Progenitor cell of endocrine pancreas (in vitro differentiated cells): ENCODE results near the gene RAB21. TPM values are rescaled to one million over a fixed set of nuclear protein-coding genes. Genes with fewer than 3 reads are reported as not detected.

Experiments used
- DNase-seq: peaks from one replicate; pipeline ENCODE4 v3.0.0; 2021; ENCODE audit warnings: low spot score; ENCODE audit not compliant: unreplicated experiment
- H3K27ac Mint-ChIP-seq: 2 replicates; pipeline ENCODE4 v1.8.0; 2021; ENCODE audit warnings: mild to moderate bottlenecking, moderate library complexity, mixed read lengths
- H3K27me3 Mint-ChIP-seq: 2 replicates; pipeline ENCODE4 v1.8.0; 2021; ENCODE audit warnings: mixed read lengths
- H3K36me3 Mint-ChIP-seq: 2 replicates; pipeline ENCODE4 v1.8.0; 2022; ENCODE audit warnings: mixed read lengths; ENCODE audit not compliant: insufficient read depth
- H3K4me1 Mint-ChIP-seq: 2 replicates; pipeline ENCODE4 v1.8.0; 2021; ENCODE audit warnings: low read depth, mixed read lengths
- H3K4me3 Mint-ChIP-seq: 2 replicates; pipeline ENCODE4 v1.8.0; 2021; ENCODE audit warnings: low read depth, mild to moderate bottlenecking, moderate library complexity, mixed read lengths
- H3K9me3 Mint-ChIP-seq: 2 replicates; pipeline ENCODE4 v1.8.0; 2021; ENCODE audit warnings: low read depth, mixed read lengths
- total RNA-seq: library from RNA; stranded (reverse); gene quantifications from 2 replicates; pipeline ENCODE4 v1.2.1, GENCODE V29; 2021
- TF ChIP-seq, protein P1 (sequence below): fragments of 200-600 bp; sonication (generic); IDR thresholded peaks from one replicate; pipeline ENCODE4 v1.5.0; 2021; ENCODE audit warnings: antibody characterized with exemption, mild to moderate bottlenecking; ENCODE audit not compliant: unreplicated experiment

RAB21 gene
- total RNA-seq, 1 donor from 2014 or later, result 52.5 TPM

GRCh38 chr12:71763677-71764379 lies 9.2 kb downstream of the RAB21 start:
- peaks cover 13% of the 10 kb centered on the region for H3K36me3 Mint-ChIP-seq
- H3K4me1 Mint-ChIP-seq, result peaks cover 10% of the 10 kb centered on the region
- no peak overlapping the region for H3K4me3 Mint-ChIP-seq
- DNase-seq, result no peak
- no peak overlapping the region for H3K27ac Mint-ChIP-seq
- TF ChIP-seq, protein P1, sequence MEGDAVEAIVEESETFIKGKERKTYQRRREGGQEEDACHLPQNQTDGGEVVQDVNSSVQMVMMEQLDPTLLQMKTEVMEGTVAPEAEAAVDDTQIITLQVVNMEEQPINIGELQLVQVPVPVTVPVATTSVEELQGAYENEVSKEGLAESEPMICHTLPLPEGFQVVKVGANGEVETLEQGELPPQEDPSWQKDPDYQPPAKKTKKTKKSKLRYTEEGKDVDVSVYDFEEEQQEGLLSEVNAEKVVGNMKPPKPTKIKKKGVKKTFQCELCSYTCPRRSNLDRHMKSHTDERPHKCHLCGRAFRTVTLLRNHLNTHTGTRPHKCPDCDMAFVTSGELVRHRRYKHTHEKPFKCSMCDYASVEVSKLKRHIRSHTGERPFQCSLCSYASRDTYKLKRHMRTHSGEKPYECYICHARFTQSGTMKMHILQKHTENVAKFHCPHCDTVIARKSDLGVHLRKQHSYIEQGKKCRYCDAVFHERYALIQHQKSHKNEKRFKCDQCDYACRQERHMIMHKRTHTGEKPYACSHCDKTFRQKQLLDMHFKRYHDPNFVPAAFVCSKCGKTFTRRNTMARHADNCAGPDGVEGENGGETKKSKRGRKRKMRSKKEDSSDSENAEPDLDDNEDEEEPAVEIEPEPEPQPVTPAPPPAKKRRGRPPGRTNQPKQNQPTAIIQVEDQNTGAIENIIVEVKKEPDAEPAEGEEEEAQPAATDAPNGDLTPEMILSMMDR, result no peak
- H3K27me3 Mint-ChIP-seq, result no peaks in the 10 kb centered on the region
- no peaks in the 10 kb centered on the region for H3K9me3 Mint-ChIP-seq

- H3K9me3 Mint-ChIP-seq, result no peaks in the 10 kb centered on the region
- H3K4me3 Mint-ChIP-seq, result no peak overlapping the region
- TF ChIP-seq, protein P1, result no peak
- DNase-seq, result no peak
- peaks cover 8% of the 10 kb centered on the region for H3K36me3 Mint-ChIP-seq
- no peak overlapping the region for H3K27ac Mint-ChIP-seq
- no peaks in the 10 kb centered on the region for H3K27me3 Mint-ChIP-seq
- H3K4me1 Mint-ChIP-seq, result peaks cover 10% of the 10 kb centered on the region
These were observed 10.1 kb downstream of the RAB21 start for GRCh38 chr12:71764587-71765321.

- Mint-ChIP-seq H3K4me3 (no peak overlapping the region), H3K27me3 (no peaks in the 10 kb centered on the region), H3K9me3 (no peaks in the 10 kb centered on the region), H3K27ac (no peak overlapping the region), H3K4me1 (peaks cover 10% of the 10 kb centered on the region), H3K36me3 (peaks cover 10% of the 10 kb centered on the region)
- no peak for DNase-seq
- TF ChIP-seq, protein P1, result no peak
These were observed 11.5 kb downstream of the RAB21 start for GRCh38 chr12:71766202-71766601.

GRCh38 chr12:71767183-71767582 lies 12.5 kb downstream of the RAB21 start:
- H3K36me3 Mint-ChIP-seq, result peaks cover 14% of the 10 kb centered on the region
- peaks cover 10% of the 10 kb centered on the region for H3K4me1 Mint-ChIP-seq
- H3K27ac Mint-ChIP-seq, result no peak overlapping the region
- H3K9me3 Mint-ChIP-seq, result no peaks in the 10 kb centered on the region
- no peak for DNase-seq
- TF ChIP-seq, protein P1, result no peak
- H3K4me3 Mint-ChIP-seq, result no peak overlapping the region
- H3K27me3 Mint-ChIP-seq, result no peaks in the 10 kb centered on the region

- peaks cover 8% of the 10 kb centered on the region for H3K4me1 Mint-ChIP-seq
- DNase-seq, result no peak
- H3K9me3 Mint-ChIP-seq, result no peaks in the 10 kb centered on the region
- no peak overlapping the region for H3K27ac Mint-ChIP-seq
- TF ChIP-seq, protein P1, result no peak
- no peak overlapping the region for H3K4me3 Mint-ChIP-seq
- H3K36me3 Mint-ChIP-seq, result peaks cover 15% of the 10 kb centered on the region
- H3K27me3 Mint-ChIP-seq, result no peaks in the 10 kb centered on the region
These were observed 14.2 kb downstream of the RAB21 start for GRCh38 chr12:71768900-71769299.
